Head of caudate nucleus (tissue), 42 donors: ENCODE results near the gene MAMDC4.
A peak's percentile ranks its signal among the peaks of the same experiment; 100 is the strongest.
"Not testable (repeated sequence)": the region's sequence is repeated elsewhere in the genome, so short reads cannot be mapped to it uniquely, and the experiment has no call there.

Experiments
- DNase-seq, 42 donors: peaks; one replicate each; pipeline versions ENCODE4 v3.0.0 to v3.0.0-alpha.2; 2020 to 2021; ENCODE audit warnings: mixed read lengths in 7 of 42
- intact Hi-C: fragments of 100-400 bp; cut with DNase I; formaldehyde crosslinking; loops from one replicate; pipeline ENCODE4 v1.15.0; 2022

Gene MAMDC4

GRCh38 chr9:136835932-136836904 is 15.9 kb upstream of the MAMDC4 start:
- no peak for DNase-seq
- intact Hi-C loops = no loop called here

GRCh38 chr9:136837146-136837855 is 14.8 kb upstream of the MAMDC4 start:
- DNase-seq = no peak
- intact Hi-C loops = no loop called here

- DNase-seq, intact Hi-C loops: not testable (repeated sequence)
Measured at GRCh38 chr9:136837856-136838277, 14.3 kb upstream of the MAMDC4 start.

- no peak for DNase-seq
- intact Hi-C loops = no loop called here
Measured at GRCh38 chr9:136838314-136839228, 13.6 kb upstream of the MAMDC4 start.

GRCh38 chr9:136839229-136840139 is 12.7 kb upstream of the MAMDC4 start:
- no peak for DNase-seq
- intact Hi-C loops = no loop called here

GRCh38 chr9:136840140-136840876 is 11.8 kb upstream of the MAMDC4 start:
- peak in 7 of 42 donors; percentile 34 to 61 (median 45) for DNase-seq
- intact Hi-C loops = no loop called here

- peak; percentile 68 to 95 (median 87) for DNase-seq
- intact Hi-C loops = no loop called here
Measured at GRCh38 chr9:136840877-136841645, 11.1 kb upstream of the MAMDC4 start.

- intact Hi-C loops = not testable (repeated sequence)
- peak in 2 of 42 donors; percentile 18 to 20 for DNase-seq
Measured at GRCh38 chr9:136841646-136842379, 10.3 kb upstream of the MAMDC4 start.

GRCh38 chr9:136842380-136842948 is 9.7 kb upstream of the MAMDC4 start, which contains the start of gene AJM1:
Gene AJM1 (plus strand): TSS chr9:136842478. CDS start chr9:136844415, 1,937 bp downstream.
- intact Hi-C loops = not testable (repeated sequence)
- DNase-seq = peak; percentile 70 to 93 (median 86)

GRCh38 chr9:136843159-136843800 is 8.9 kb upstream of the MAMDC4 start:
- intact Hi-C loops = not testable (repeated sequence)
- peak in 22 of 42 donors; percentile 24 to 68 (median 46) for DNase-seq

GRCh38 chr9:136843801-136844740 is 8.1 kb upstream of the MAMDC4 start:
- peak in 22 of 42 donors; percentile 27 to 80 (median 56) for DNase-seq
- intact Hi-C loops = not testable (repeated sequence)

GRCh38 chr9:136844761-136845464 is 7.2 kb upstream of the MAMDC4 start:
- intact Hi-C loops = loop anchor here (5.0 kb wide), 1 partner anchor 38 kb away; the partner anchor contains the start of gene RABL6
- no peak for DNase-seq
